GM23338 (cell line): ENCODE data around the gene TRIM24.

Experiments used
- CREB1 ChIP-seq: fragments of 250-450 bp; sonication (Bioruptor Pico); IDR thresholded peaks from 2 replicates; pipeline ENCODE4 v1.5.0; 2020; ENCODE audit warnings: low read depth, mild to moderate bottlenecking, moderate library complexity
- EZH2 ChIP-seq: fragments of 200-600 bp; sonication (generic); IDR thresholded peaks from one replicate; pipeline ENCODE4 v1.8.0; 2017; ENCODE audit warnings: antibody characterized with exemption, mild to moderate bottlenecking, low read depth; ENCODE audit not compliant: unreplicated experiment
- EZH2phosphoT487 ChIP-seq: fragments of 200-600 bp; sonication (generic); IDR thresholded peaks from one replicate; pipeline ENCODE4 v1.8.1; 2018; ENCODE audit warnings: antibody characterized with exemption; ENCODE audit not compliant: unreplicated experiment
- POLR2AphosphoS5 ChIP-seq: IDR thresholded peaks from 2 replicates; pipeline ENCODE4 v1.6.1; 2016; ENCODE audit warnings: antibody characterized with exemption, low read depth
- ZNF114 ChIP-seq: fragments of 250-450 bp; sonication (Bioruptor Pico); IDR thresholded peaks from 2 replicates; pipeline ENCODE4 v1.5.0; 2020; ENCODE audit warnings: mild to moderate bottlenecking, moderate library complexity
- TF ChIP-seq, protein P1 (sequence below), 2 experiments: fragments of 200-600 bp in 1 of 2; sonication (generic) in 1 of 2; conservative IDR thresholded peaks; 2 replicates each; pipeline versions ENCODE4 v1.5.1 to v1.6.1; 2016 to 2017; ENCODE audit warnings: antibody characterized with exemption in 2 of 2, low read depth in 2 of 2, mild to moderate bottlenecking in 2 of 2, moderate library complexity in 1 of 2

- TF ChIP-seq, protein P1, sequence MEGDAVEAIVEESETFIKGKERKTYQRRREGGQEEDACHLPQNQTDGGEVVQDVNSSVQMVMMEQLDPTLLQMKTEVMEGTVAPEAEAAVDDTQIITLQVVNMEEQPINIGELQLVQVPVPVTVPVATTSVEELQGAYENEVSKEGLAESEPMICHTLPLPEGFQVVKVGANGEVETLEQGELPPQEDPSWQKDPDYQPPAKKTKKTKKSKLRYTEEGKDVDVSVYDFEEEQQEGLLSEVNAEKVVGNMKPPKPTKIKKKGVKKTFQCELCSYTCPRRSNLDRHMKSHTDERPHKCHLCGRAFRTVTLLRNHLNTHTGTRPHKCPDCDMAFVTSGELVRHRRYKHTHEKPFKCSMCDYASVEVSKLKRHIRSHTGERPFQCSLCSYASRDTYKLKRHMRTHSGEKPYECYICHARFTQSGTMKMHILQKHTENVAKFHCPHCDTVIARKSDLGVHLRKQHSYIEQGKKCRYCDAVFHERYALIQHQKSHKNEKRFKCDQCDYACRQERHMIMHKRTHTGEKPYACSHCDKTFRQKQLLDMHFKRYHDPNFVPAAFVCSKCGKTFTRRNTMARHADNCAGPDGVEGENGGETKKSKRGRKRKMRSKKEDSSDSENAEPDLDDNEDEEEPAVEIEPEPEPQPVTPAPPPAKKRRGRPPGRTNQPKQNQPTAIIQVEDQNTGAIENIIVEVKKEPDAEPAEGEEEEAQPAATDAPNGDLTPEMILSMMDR (conservative IDR thresholded peaks at IDR 0.05; ENCODE audit: low read depth in 2 of 2): no peak
- TF ChIP-seq POLR2AphosphoS5 (no peak), EZH2 (no peak), ZNF114 (CRISPR knock-in tag) (no peak), CREB1 (CRISPR knock-in tag) (no peak), EZH2phosphoT487 (no peak)
These were observed 165.2 kb downstream of the TRIM24 start for GRCh38 chr7:138625084-138625848.
